Globus pallidus (tissue), 1 donor: Measurements from ENCODE around the gene ADTRP.

Experiments used
- DNase-seq: peaks from one replicate; pipeline ENCODE4 v3.0.0-alpha.2; 2015; ENCODE audit warnings: low spot score

The ADTRP gene, protein sequence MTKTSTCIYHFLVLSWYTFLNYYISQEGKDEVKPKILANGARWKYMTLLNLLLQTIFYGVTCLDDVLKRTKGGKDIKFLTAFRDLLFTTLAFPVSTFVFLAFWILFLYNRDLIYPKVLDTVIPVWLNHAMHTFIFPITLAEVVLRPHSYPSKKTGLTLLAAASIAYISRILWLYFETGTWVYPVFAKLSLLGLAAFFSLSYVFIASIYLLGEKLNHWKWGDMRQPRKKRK

GRCh38 chr6:11778648-11779328, at the start of gene ADTRP:
TSS of gene ADTRP (minus strand) at chr6:11778803. CDS start at chr6:11778759, 44 bp downstream.
- DNase-seq: no peak

GRCh38 chr6:11826779-11827178, 48.2 kb upstream of the ADTRP start:
- DNase-seq: no peak

GRCh38 chr6:11824986-11825385, 46.4 kb upstream of the ADTRP start:
- no peak for DNase-seq

DNA sequence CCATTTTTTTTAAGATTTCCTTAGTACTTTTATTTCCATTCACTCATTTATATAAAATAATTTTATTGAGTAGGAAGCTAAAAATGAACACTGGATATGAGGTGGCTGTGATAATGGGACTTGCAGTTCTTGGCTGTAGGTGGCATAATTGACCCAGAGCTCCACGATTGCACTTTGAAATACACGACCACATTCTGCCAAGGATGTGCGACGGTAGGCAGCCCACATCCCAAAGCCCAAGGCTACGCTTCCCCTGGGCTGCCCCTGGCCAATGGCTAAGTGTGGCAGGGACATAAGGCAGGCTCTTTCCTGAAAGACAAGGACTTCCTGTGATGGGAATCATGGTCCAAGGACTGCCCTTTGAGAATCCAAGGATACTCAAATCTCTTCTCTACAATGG, 43.7 kb upstream of the ADTRP start:
- no peak for DNase-seq

DNA sequence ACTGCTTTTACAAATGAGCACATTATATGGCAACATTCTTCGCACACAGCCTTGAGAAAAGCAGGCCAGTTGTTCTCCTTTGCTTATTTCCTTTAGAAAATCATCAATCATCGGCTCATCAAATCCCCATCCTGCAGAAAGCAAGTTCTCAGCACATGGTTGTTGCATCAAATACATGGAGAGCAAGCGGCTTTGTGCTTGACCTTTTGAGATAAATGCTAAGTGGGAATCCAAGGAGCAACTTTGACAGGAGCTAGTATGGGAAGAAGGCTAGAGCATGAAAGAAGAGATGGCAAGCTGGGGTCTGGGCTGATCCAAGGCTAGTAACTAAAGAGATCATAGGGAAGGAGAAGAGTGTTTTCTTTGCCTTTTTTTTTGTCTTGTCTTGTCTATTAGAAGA, 43.2 kb upstream of the ADTRP start:
- no peak for DNase-seq

- no peak for DNase-seq
These were observed 42.2 kb upstream of the ADTRP start for GRCh38 chr6:11820821-11821220.

DNA sequence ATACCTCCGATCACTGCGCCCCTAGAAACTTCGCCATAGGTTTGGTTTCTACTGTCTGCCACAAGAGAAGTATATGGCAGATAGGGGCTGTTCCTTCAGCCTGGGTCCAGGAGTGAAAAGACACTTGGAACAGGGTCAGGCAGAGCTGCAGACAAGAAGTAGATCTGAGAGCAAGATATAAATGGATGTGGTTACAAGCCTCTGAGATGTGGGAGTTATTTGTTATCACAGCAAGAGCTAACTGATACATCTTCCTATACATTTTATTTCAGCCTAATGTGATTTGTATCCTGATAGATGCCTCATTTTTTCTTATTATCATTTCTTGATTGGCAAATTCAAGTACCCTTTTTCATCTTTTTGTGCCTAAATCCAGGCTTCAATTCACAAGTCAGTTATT, 40.9 kb upstream of the ADTRP start:
- no peak for DNase-seq

DNA sequence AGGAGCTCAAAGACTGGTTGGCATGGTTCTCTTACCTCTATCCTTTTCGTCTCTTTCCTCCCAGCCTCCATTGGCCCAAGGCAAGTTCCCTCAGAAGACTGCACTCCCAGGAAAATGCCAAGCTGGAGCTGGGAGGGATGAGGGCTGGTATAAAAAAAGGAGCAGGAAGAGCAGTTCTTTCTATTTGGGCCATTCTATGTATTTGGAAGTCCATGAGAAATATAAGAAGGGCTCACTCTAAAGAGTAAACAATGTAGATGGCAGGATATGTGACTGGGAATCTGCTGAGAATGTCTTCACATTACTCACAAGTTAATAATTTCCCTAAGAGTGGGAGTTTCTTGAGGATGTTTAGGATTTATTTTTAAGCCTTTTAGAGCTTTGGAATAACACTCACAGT, 36.6 kb upstream of the ADTRP start:
- no peak for DNase-seq

- no peak for DNase-seq
These were observed 36.2 kb upstream of the ADTRP start for GRCh38 chr6:11814819-11815218.

- no peak for DNase-seq
These were observed 35.5 kb upstream of the ADTRP start for GRCh38 chr6:11814106-11814505.

- no peak for DNase-seq
These were observed 35.0 kb upstream of the ADTRP start for GRCh38 chr6:11813606-11814005.

DNA sequence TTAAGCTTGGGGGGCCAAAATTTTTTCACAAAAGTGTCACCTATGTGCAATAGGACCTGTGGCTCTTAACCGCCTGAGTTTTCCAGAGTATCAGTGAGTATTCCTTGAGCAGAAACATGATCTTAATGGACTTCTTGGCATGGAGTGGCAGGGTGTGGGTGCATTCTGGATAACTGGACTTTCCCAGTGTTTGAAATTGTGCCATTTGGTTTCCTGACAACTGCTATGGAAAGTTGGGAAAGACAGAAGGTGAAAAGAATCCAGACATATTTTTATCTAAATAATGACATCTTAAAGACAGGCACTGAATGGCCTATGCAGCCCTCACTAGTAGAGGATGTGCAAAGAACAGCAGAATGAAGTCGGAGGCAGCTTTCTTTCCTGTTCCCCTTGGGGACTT, 34.3 kb upstream of the ADTRP start:
- DNase-seq: no peak

GRCh38 chr6:11812439-11812838, 33.8 kb upstream of the ADTRP start:
- no peak for DNase-seq

DNA sequence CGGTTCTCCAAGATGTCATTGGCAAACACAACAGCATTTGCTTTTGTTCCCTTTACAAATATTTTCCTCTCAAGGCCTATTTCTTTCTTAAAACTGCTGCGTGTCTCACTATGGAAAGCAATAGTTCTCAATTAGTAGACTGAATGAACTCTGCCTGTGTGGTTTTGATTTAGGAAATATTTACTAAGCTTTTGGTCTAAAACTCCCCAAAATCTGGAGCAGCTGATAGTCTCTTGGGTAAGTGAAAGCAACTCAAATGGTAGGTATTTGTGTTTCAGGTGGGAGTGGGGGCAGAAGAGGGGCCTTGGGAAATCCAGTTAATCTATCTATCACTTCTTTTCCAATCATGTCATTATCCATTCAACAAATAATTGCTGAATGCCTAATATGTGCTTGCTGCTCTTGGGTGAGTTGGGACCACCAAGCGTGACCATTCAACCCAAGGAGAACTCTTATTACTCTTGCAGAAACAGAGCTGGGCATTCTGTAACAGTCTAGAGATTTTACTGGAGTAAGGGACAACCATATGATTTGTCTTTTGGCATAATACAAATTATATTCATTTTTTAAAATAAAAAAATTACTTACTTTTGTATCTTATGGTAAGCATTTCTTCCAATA, 33.2 kb upstream of the ADTRP start:
- no peak for DNase-seq

- no peak for DNase-seq
These were observed 32.4 kb upstream of the ADTRP start for GRCh38 chr6:11810854-11811643.

GRCh38 chr6:11810039-11810541, 31.5 kb upstream of the ADTRP start:
- DNase-seq: peak; percentile 60

DNA sequence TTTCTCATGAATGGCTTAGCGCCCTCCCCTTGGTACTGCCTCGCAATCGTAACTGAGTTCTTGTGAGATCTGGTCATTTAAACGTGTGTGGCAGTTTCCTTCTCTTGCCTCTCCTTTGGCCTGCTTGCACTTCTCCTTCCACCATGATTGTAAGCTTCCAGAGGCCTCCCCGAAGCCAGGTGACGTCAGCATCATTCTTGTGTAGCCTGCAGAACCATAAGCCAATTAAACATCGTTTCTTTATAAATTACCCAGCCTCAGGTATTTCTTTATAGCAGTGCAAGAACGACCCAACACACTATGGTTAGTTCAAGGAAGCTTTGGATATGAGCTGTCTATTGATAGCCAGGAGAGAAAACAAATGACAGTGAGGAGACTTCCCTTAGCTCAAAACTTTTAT, 29.5 kb upstream of the ADTRP start:
- no peak for DNase-seq

DNA sequence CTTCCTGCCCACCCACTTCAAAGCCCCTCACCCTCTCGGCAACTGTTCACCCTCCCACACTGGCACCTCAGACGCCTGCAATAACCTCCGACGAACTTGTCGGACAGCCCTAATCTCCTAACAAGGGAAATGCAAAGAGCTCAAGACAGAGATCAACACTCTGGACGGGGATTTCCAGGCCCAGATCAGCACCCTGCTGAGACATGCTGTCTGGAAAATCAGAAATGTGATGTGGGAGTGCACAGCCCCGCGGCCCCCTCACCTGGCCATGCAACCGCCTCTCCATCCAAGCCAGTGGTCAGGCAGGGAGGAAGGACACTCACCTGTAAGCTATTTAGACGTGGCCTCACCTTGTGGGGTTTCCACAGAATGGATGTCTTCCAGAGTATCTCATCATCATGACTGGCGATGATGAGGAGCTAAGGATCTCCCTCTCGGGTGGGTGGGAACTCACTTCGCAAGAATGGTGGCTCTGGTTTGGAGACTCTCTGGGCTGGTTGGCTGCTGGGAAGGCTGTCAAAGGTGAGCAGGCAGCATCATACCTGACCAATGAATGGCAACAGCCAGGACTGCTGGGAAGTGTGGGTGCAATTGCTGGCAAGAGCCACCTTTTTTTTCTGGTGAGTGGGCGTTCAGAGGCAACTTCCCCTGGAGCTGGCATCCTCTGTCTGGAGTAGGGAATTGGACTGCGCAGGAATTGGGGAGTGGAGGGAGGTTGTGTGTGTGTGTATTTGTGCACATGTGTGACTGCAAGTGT, 28.1 kb upstream of the ADTRP start:
- no peak for DNase-seq

GRCh38 chr6:11805259-11806053, 26.9 kb upstream of the ADTRP start:
- no peak for DNase-seq

- DNase-seq: no peak
These were observed 26.1 kb upstream of the ADTRP start for GRCh38 chr6:11804701-11805100.

- no peak for DNase-seq
These were observed 25.5 kb upstream of the ADTRP start for GRCh38 chr6:11804135-11804534.
